Thymus (tissue), 11 donors: ENCODE results near the gene RGR. TPM values are rescaled to one million over a fixed set of nuclear protein-coding genes. Genes with fewer than 3 reads are reported as not detected.

Experiments
- DNase-seq, 9 donors: peaks; one replicate each; pipeline ENCODE4 v3.0.0-alpha.2; 2013; ENCODE audit warnings: low spot score in 9 of 9, low read depth in 6 of 9, missing footprints in 1 of 9
- H3K27ac ChIP-seq, 2 donors: one replicate each; pipeline ENCODE4 v1.5.1; 2013; ENCODE audit warnings: control low read depth in 1 of 2, low read depth in 1 of 2, low read length in 1 of 2, mild to moderate bottlenecking in 1 of 2, moderate library complexity in 1 of 2
- H3K27me3 ChIP-seq, 2 donors: one replicate each; pipeline ENCODE4 v1.5.1; 2013; ENCODE audit warnings: low read length in 1 of 2; ENCODE audit not compliant: control insufficient read depth in 2 of 2, insufficient read depth in 1 of 2
- H3K36me3 ChIP-seq, 2 donors: one replicate each; pipeline ENCODE4 v1.5.1; 2013; ENCODE audit warnings: low read length in 1 of 2, mild to moderate bottlenecking in 1 of 2, moderate library complexity in 1 of 2; ENCODE audit not compliant: control insufficient read depth in 2 of 2, insufficient read depth in 2 of 2
- H3K4me1 ChIP-seq, 2 donors: one replicate each; pipeline ENCODE4 v1.5.1; 2013; ENCODE audit warnings: low read length in 2 of 2; ENCODE audit not compliant: control insufficient read depth in 2 of 2, insufficient read depth in 2 of 2
- H3K4me3 ChIP-seq, 2 donors: one replicate each; pipeline ENCODE4 v1.5.1; 2013; ENCODE audit warnings: low read length in 2 of 2, control low read depth in 1 of 2, mild to moderate bottlenecking in 1 of 2
- H3K9me3 ChIP-seq, 2 donors: one replicate each; pipeline ENCODE4 v1.5.1; 2013; ENCODE audit warnings: low read length in 1 of 2, mild to moderate bottlenecking in 1 of 2; ENCODE audit not compliant: control insufficient read depth in 2 of 2, insufficient read depth in 1 of 2
- WGBS: extraction: QIAGEN DNeasy Blood & Tissue Kit; methylation state at CpG from one replicate; pipeline ENCODE4 v1.1.7; 2013; 5-methylcytosine and 5-hydroxymethylcytosine counted together
- polyA plus RNA-seq: library from polyadenylated mRNA; stranded (reverse); fragments of 200-250 nt; gene quantifications from one replicate; pipeline ENCODE4 v1.2.3, GENCODE V29; 2013
- total RNA-seq: library from RNA; stranded (reverse); fragments of 120-200 nt; gene quantifications from one replicate; pipeline ENCODE4 v1.2.4, GENCODE V29; 2013
- donor health status: healthy.

Gene RGR
- total and polyA plus RNA-seq, 2 donors, result 0.18 TPM; not detected in 1

DNA sequence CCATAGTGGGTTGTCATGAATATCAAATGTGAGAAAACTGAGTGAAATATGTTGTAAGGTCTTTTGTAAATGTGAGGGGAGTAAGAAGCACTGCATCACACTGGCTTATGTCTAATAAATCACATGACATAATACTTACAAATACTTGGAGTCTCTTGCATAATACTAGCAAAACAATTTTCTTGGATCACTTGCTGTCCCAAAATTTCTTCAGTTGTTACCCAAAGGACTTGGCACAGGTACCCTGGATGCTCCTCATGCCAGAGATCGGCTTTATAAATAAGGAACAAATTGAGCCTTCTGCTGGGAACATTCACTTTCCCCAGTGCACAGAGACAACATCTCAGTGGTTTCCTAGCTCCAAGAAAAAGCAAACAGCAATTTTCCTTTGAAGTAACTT, 14.5 kb upstream of the RGR start:
- no peaks in the 10 kb centered on the region for H3K36me3 ChIP-seq
- H3K4me1 ChIP-seq, result no peaks in the 10 kb centered on the region
- WGBS, result 98% methylated on average over 1 of the region's 1 CpG
- no peaks in the 10 kb centered on the region for H3K27me3 ChIP-seq
- DNase-seq, result no peak
- H3K4me3 ChIP-seq, result no peak overlapping the region
- H3K27ac ChIP-seq, result no peak overlapping the region
- no peaks in the 10 kb centered on the region for H3K9me3 ChIP-seq

DNA sequence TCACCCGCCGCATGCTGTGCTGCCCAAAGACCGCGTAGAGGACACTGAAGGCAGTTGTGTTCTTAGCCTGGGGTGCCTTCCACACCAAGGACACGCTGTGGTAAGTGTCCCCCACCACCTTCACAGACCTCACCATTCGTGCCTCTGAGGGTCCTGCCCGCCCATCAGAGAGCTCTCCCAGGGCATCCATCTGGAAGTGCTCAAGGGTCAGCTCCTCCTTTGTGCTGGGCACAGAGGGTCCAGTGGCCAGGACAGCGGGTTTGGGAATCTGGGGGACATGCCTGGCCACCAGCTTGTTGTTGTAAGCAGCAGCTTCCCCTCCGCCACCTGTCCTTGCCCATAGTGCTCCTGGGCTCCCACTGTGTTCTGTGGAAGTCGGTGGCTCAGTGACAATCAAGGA, 12.5 kb upstream of the RGR start:
- no peak overlapping the region for H3K4me3 ChIP-seq
- DNase-seq, result no peak
- no peak overlapping the region for H3K27ac ChIP-seq
- no peaks in the 10 kb centered on the region for H3K4me1 ChIP-seq
- H3K9me3 ChIP-seq, result no peaks in the 10 kb centered on the region
- WGBS, result 89% methylated on average over 10 of the region's 10 CpGs
- no peaks in the 10 kb centered on the region for H3K36me3 ChIP-seq
- peaks cover 2 to 6% of the 10 kb centered on the region in 2 donors for H3K27me3 ChIP-seq

DNA sequence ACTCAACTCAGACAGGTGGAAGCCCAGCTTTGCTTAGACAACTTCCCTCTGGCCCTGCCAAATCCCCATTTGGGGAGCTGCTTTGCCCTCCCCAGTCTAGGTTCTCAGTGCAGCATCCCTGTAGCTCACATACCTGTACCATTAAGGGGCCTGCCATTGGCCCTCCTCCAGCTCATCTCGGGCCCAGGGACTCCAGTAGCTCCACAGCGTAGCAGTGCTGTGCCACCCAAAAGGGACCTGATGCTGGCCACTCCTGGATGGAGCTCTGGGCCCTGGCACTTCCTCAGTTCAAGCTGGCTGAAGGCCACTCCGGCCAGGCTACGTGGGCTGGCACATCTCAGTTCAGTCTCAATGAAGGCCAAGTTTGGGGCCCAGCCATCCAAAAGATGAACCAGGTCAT, 10.9 kb upstream of the RGR start:
- 93% methylated on average over 4 of the region's 4 CpGs for whole genome bisulfite sequencing
- Histone ChIP-seq H3K27ac (no peak overlapping the region), H3K4me3 (no peak overlapping the region), H3K4me1 (no peaks in the 10 kb centered on the region), H3K36me3 (no peaks in the 10 kb centered on the region), H3K27me3 (peaks cover 2 to 11% of the 10 kb centered on the region in 2 donors), H3K9me3 (no peaks in the 10 kb centered on the region)
- DNase-seq, result no peak

DNA sequence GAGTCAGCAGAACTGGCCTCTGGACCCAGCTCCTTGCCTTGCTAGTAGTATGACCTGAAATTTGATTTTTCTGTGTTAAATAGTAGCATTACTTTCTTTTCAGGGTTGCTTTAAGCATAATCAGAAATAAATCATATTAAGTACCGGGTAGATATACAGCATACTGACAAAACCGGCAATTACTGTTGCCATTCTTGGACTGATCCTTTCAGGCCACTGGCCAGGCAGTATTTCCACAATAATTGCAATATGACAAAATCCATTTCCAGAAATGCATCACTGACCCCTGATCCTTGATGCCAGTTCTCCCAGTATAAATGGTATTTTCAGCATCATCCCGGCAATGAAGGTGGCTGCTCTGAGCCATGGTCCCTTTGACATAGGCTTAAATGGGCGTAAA, 10.4 kb upstream of the RGR start:
- Histone ChIP-seq H3K36me3 (no peaks in the 10 kb centered on the region), H3K27me3 (peaks cover 2 to 11% of the 10 kb centered on the region in 2 donors), H3K27ac (no peak overlapping the region), H3K9me3 (no peaks in the 10 kb centered on the region), H3K4me1 (no peaks in the 10 kb centered on the region), H3K4me3 (no peak overlapping the region)
- DNase-seq, result no peak
- WGBS, result 95% methylated on average over 4 of the region's 4 CpGs

DNA sequence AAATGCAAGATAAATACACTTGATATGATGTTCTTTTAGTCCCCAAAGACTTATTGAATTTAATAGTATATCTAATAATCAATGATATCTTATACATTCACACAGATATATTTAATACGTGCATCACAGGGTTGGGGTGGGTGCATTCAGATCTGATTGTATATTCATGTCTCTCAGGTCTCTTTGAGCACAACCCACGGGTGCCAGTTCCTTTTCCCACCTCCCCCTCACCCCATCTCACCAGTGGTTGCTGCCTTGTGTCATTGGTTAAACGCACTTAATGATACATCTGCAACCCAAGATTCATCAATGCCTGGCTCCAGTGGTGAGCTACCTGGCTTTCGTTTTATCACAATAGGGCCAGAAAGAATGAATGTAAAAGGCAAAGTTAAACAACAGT, 9.8 kb upstream of the RGR start:
- no peak for DNase-seq
- Histone ChIP-seq H3K9me3 (no peaks in the 10 kb centered on the region), H3K27ac (no peak overlapping the region), H3K36me3 (no peaks in the 10 kb centered on the region), H3K27me3 (peaks cover 2 to 11% of the 10 kb centered on the region in 2 donors), H3K4me1 (no peaks in the 10 kb centered on the region), H3K4me3 (no peak overlapping the region)
- WGBS, result 90% methylated on average over 4 of the region's 4 CpGs

DNA sequence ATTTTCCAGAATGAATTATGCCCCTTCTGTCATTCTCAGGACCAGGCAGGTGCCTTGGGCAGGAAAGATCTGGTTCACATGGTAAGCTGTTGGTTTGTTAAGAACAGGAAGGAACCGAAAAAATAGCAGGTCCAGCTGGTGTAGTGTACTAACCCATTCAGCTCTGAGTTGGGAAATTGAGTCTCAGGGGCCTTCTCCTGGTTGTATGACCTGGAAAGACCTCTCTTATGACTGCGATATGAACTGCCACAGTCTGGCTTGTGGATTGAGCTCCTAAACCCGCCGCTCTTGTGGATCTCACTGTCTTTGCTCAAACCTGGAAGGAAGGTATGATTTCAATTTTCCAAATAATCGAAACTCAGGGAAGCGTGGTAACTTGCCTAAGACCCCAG, 8.1 kb upstream of the RGR start:
- Histone ChIP-seq H3K27me3 (peaks cover 2 to 11% of the 10 kb centered on the region in 2 donors), H3K9me3 (no peaks in the 10 kb centered on the region), H3K4me3 (no peak overlapping the region), H3K36me3 (no peaks in the 10 kb centered on the region), H3K27ac (no peak overlapping the region), H3K4me1 (no peaks in the 10 kb centered on the region)
- WGBS, result 81% methylated on average over 6 of the region's 6 CpGs
- no peak for DNase-seq

DNA sequence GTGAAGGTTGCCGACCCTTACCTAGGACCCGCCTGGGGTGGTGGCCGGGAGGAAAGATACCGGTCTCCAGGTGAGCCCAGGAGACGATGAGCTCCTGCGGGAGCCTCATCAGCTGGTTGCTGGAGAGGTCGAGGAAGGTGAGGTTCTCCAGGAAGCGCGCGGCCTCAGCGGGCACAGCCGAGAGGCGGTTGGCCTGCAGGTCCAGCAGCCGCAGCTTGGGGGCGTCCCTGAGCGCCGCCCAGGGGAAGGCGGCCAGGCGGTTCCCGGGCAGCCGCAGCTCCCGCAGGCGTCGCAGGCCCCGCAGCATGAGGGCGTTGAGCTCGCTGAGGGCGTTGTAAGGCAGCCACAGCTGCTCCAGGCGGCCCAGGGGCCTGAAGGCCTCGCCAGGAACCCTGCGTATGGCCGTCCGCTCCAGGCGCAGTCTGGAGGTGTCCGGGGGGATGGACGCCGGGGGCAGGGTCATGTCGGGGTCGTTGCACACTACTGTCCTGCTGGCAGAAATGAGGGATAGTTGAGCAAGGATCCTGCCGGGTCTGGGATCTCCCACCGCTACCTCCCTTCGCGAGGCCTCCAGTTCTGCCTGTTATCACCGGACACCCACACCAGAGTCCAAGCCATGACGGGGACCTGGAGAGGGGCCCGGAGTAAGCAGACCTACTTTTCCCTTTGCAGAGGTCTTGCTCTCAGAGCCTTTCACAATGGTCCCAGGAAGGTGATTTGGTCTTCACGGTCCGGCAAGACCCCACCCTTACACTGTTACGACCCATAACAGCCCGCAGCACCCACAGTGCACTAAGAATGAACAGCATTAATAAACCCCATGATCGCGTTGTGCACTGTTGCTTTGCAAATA, 7.4 kb upstream of the RGR start:
- WGBS, result 56% methylated on average over 52 of the region's 52 CpGs
- H3K4me3 ChIP-seq, result no peak overlapping the region
- H3K27ac ChIP-seq, result no peak overlapping the region
- H3K36me3 ChIP-seq, result no peaks in the 10 kb centered on the region
- no peak for DNase-seq
- no peaks in the 10 kb centered on the region for H3K9me3 ChIP-seq
- H3K27me3 ChIP-seq, result peaks cover 2 to 11% of the 10 kb centered on the region in 2 donors
- H3K4me1 ChIP-seq, result no peaks in the 10 kb centered on the region

DNA sequence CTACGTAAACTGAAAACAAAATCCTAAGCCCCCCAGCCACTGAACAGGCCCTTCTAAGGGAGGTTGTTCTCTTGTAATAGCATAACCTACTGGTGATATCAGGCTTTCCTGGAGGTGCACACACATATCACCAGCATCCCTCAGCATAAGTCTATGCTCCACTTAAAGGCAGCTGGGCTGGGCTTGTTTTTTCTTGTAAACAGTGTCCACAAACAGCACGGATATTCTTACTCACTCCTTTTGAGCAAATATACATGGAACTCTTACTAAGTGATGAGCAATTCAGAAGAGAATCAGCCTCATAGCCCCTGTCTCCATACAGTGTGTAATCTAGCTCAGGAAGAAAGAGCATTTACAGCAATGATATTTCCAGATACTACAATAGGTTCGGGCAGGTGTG, 5.9 kb upstream of the RGR start:
- Histone ChIP-seq H3K36me3 (no peaks in the 10 kb centered on the region), H3K27me3 (peaks cover 2 to 11% of the 10 kb centered on the region in 2 donors), H3K4me1 (no peaks in the 10 kb centered on the region), H3K9me3 (no peaks in the 10 kb centered on the region), H3K4me3 (no peak overlapping the region), H3K27ac (no peak overlapping the region)
- DNase-seq, result no peak
- 92% methylated on average over 3 of the region's 3 CpGs for WGBS

DNA sequence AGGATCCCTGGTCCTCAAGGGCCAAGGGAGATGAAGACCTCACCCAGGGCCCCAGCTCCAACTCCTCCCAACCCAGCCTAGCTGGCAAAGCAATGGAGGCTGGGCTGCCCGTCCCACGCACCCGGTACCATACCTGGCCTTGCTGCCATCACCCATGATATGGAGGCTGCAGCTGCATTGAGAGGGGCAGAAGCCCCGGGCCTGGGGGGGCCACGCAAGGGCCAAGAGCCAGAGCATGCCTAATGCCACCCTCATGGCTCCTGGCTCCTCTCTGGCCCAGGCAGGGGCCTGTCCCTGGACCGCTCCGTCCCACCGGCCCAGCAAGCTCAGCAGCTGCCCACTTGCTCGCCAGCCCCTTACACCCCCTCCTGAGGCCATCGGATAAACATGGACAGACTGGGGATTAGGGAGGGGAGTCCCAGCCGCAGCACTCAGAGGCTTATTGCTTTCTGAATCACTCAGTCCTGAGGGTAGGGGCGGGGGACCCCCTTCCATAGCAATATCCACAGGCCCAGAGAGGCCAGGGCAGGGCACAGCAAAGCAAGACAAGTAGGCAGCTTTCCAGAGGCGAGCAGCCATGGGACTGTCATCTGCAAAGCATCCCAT, 3.6 kb upstream of the RGR start, which contains the start of gene LRIT1:
TSS of gene LRIT1 (minus strand) at position 362 of the 606 bp plus-strand sequence. CDS start at position 255, 107 bp downstream.
- Histone ChIP-seq H3K27ac (no peak within 1 kb of the TSS), H3K4me3 (no peak within 1 kb of the TSS), H3K9me3 (no peaks in the 10 kb centered on the region), H3K4me1 (no peaks in the 10 kb centered on the region), H3K27me3 (peaks cover 2 to 11% of the 10 kb centered on the region in 2 donors), H3K36me3 (no peaks in the 10 kb centered on the region)
- DNase-seq, result no peak
- whole genome bisulfite sequencing, result 92% methylated on average over 13 of the region's 13 CpGs
